Ishikawa (cell line): ENCODE results near the gene NBDY.

Experiments
- FOXM1 ChIP-seq: IDR thresholded peaks from 2 replicates; pipeline ENCODE4 v1.6.1; 2012; ENCODE audit warnings: low read depth, borderline replicate concordance
- MAX ChIP-seq: IDR thresholded peaks from 2 replicates; pipeline ENCODE4 v1.6.1; 2012
- TEAD4 ChIP-seq: IDR thresholded peaks from 2 replicates; pipeline ENCODE4 v1.6.1; 2012

- TF ChIP-seq FOXM1 (no peak), MAX (no peak), TEAD4 (no peak)
These were observed 59.2 kb downstream of the NBDY start for GRCh38 chrX:56788229-56788628.
